Caco-2 (cell line): ENCODE results near the gene PGS1. TPM values are rescaled to one million over a fixed set of nuclear protein-coding genes. Genes with fewer than 3 reads are reported as not detected.

Source experiments
- BruUV-seq: library from RNA; stranded (reverse); fragments of 400-500 nt; replicated peaks from 2 replicates; lab custom pipeline; 2021; lab: Mats Ljungman, UMichigan
- CTCF ChIA-PET: fragments of 300-600 bp; sonication (Branson Sonifier 250); formaldehyde crosslinking; loops from one replicate; lab custom pipeline; 2022; ENCODE audit warnings: antibody characterized with exemption; lab: Charles Lee
- POLR2A ChIA-PET: fragments of 300-600 bp; sonication (Branson Sonifier 250); formaldehyde crosslinking; loops from one replicate; lab custom pipeline; 2022; ENCODE audit warnings: antibody characterized with exemption; lab: Charles Lee
- DNase-seq, 2 experiments: peaks; one replicate each; pipeline versions ENCODE4 v3.0.0 to v3.0.0-alpha.2; 2020 to 2022
- H3K27me3 ChIP-seq: replicated peaks from 2 replicates; pipeline ENCODE4 v1.6.0; 2011; ENCODE audit warnings: low read length; ENCODE audit not compliant: control insufficient read depth, insufficient read depth
- H3K36me3 ChIP-seq: 2 replicates; pipeline ENCODE4 v1.5.1; 2011; ENCODE audit warnings: low read length; ENCODE audit not compliant: control insufficient read depth, insufficient read depth
- H3K4me1 ChIP-seq: fragments of 250-450 bp; sonication (Bioruptor Pico); 2 replicates; pipeline ENCODE4 v1.5.1; 2020; ENCODE audit warnings: mild to moderate bottlenecking
- H3K4me3 ChIP-seq: 2 replicates; pipeline ENCODE4 v1.5.1; 2011; ENCODE audit warnings: low read depth, mild to moderate bottlenecking, control low read depth, low read length
- H3K9me3 ChIP-seq: fragments of 250-450 bp; sonication (Bioruptor Pico); 2 replicates; pipeline ENCODE4 v1.5.1; 2020; ENCODE audit warnings: mild to moderate bottlenecking, moderate library complexity
- H3K27ac Mint-ChIP-seq: one replicate; pipeline ENCODE4 v1.8.0; 2022; ENCODE audit warnings: mixed read lengths; ENCODE audit not compliant: unreplicated experiment
- H3K27me3 Mint-ChIP-seq: one replicate; pipeline ENCODE4 v1.8.0; 2022; ENCODE audit warnings: mixed read lengths; ENCODE audit not compliant: insufficient read depth, unreplicated experiment
- H3K36me3 Mint-ChIP-seq: one replicate; pipeline ENCODE4 v1.8.0; 2022; ENCODE audit warnings: mild to moderate bottlenecking, mixed read lengths; ENCODE audit not compliant: insufficient read depth, unreplicated experiment
- H3K4me1 Mint-ChIP-seq: one replicate; pipeline ENCODE4 v1.8.0; 2022; ENCODE audit warnings: low read depth, mixed read lengths; ENCODE audit not compliant: unreplicated experiment
- H3K4me3 Mint-ChIP-seq: one replicate; pipeline ENCODE4 v1.8.0; 2022; ENCODE audit warnings: mild to moderate bottlenecking, moderate library complexity, mixed read lengths; ENCODE audit not compliant: unreplicated experiment
- H3K9me3 Mint-ChIP-seq: one replicate; pipeline ENCODE4 v1.8.0; 2022; ENCODE audit warnings: mixed read lengths; ENCODE audit not compliant: unreplicated experiment
- CTCF ChIP-seq, 2 experiments: fragments of 200-600 bp in 1 of 2; IDR thresholded peaks; 1 replicate in 1 of 2; 2 replicates in 1 of 2; pipeline versions ENCODE4 v1.5.1 to v1.8.0; 2011 to 2022; ENCODE audit warnings: antibody characterized with exemption in 1 of 2, control low read depth in 1 of 2, inconsistent platforms in 1 of 2, low read depth in 1 of 2, low read length in 1 of 2, mild to moderate bottlenecking in 1 of 2, moderate library complexity in 1 of 2; ENCODE audit not compliant: insufficient read depth in 1 of 2, severe bottlenecking in 1 of 2, unreplicated experiment in 1 of 2
- intact Hi-C: fragments of 100-400 bp; cut with micrococcal nuclease; formaldehyde crosslinking; loops from one replicate; pipeline ENCODE4 v1.10.0; 2022; ENCODE audit not compliant: unreplicated experiment
- total RNA-seq: library from RNA; stranded (reverse); gene quantifications from 2 replicates; pipeline ENCODE4 v1.2.3, GENCODE V29; 2022

Gene PGS1
- total RNA-seq, 1 experiment from 2014 or later = 54.1 TPM

DNA sequence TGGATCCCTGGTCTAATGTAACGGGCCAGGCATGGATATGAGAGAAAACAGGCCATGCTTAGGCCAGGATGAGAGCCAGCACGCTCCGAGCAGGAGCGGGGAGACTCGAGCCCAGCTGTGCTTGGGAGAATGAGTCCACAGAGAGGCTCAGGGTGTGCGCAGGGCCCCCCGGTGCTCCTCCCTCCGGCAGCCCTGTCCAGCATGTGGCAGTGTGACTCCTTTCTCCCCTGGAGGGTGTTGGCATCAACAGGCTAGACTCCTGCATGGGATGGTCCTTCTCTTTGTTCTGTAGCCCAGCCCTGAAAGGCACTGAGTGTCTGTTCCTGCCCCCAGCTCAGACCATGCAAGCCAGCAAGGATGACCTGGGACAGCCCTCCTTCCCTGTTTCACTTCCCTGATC lies 23.4 kb downstream of the PGS1 start:
- H3K9me3 Mint-ChIP-seq = no peaks in the 10 kb centered on the region
- H3K4me3 ChIP-seq = no peak overlapping the region
- CTCF ChIA-PET = interaction anchor here (1.2 kb wide), 1 partner anchor 20 kb away, joined by 4 read pairs; no protein-coding TSS in a partner anchor
- H3K36me3 ChIP-seq = peaks cover 8% of the 10 kb centered on the region
- no peaks in the 10 kb centered on the region for H3K27me3 ChIP-seq
- no peaks in the 10 kb centered on the region for H3K27me3 Mint-ChIP-seq
- no peak overlapping the region for H3K27ac Mint-ChIP-seq
- peaks cover 88% of the 10 kb centered on the region for H3K36me3 Mint-ChIP-seq
- no peak for DNase-seq
- TF ChIP-seq CTCF (IDR thresholded peaks at IDR 0.05; ENCODE audit: insufficient read depth in 1 of 2, low read depth in 1 of 2, low read length in 1 of 2, severe bottlenecking in 1 of 2, unreplicated experiment in 1 of 2) = no peak
- BruUV-seq = no TSS peak
- no peak overlapping the region for H3K4me3 Mint-ChIP-seq
- POLR2A ChIA-PET = interaction anchor here (0.6 kb wide), 1 partner anchor 9 kb away, joined by 7 read pairs; no protein-coding TSS in a partner anchor
- H3K4me1 ChIP-seq = no peaks in the 10 kb centered on the region
- intact Hi-C loops = no loop called here
- no peaks in the 10 kb centered on the region for H3K9me3 ChIP-seq
- peaks cover 10% of the 10 kb centered on the region for H3K4me1 Mint-ChIP-seq

GRCh38 chr17:78403822-78404221 lies 25.4 kb downstream of the PGS1 start:
- no peak for TF ChIP-seq CTCF (IDR thresholded peaks at IDR 0.05; ENCODE audit: insufficient read depth in 1 of 2, low read depth in 1 of 2, low read length in 1 of 2, severe bottlenecking in 1 of 2, unreplicated experiment in 1 of 2)
- H3K4me3 ChIP-seq = no peak overlapping the region
- BruUV-seq = no TSS peak
- H3K27me3 Mint-ChIP-seq = no peaks in the 10 kb centered on the region
- no peaks in the 10 kb centered on the region for H3K27me3 ChIP-seq
- CTCF ChIA-PET = no interaction called here
- DNase-seq = no peak
- no peak overlapping the region for H3K27ac Mint-ChIP-seq
- H3K9me3 Mint-ChIP-seq = no peaks in the 10 kb centered on the region
- H3K36me3 ChIP-seq = peaks cover 7% of the 10 kb centered on the region
- intact Hi-C loops = no loop called here
- H3K4me1 ChIP-seq = peaks cover 15% of the 10 kb centered on the region
- no peak overlapping the region for H3K4me3 Mint-ChIP-seq
- POLR2A ChIA-PET = interaction anchor here (0.6 kb wide), 1 partner anchor 90 kb away, joined by 3 read pairs; no protein-coding TSS in a partner anchor
- H3K9me3 ChIP-seq = no peaks in the 10 kb centered on the region
- peaks cover 12% of the 10 kb centered on the region for H3K4me1 Mint-ChIP-seq
- peaks cover 86% of the 10 kb centered on the region for H3K36me3 Mint-ChIP-seq

- H3K36me3 ChIP-seq = peaks cover 7% of the 10 kb centered on the region
- no TSS peak for BruUV-seq
- CTCF ChIA-PET = interaction anchor here (0.7 kb wide), 1 partner anchor 15 kb away, joined by 3 read pairs; no protein-coding TSS in a partner anchor
Observed at GRCh38 chr17:78406396-78406795, 27.9 kb downstream of the PGS1 start.

More at GRCh38 chr17:78406396-78406795, 27.9 kb downstream of the PGS1 start:
- Mint-ChIP-seq H3K27ac (no peak overlapping the region), H3K27me3 (no peaks in the 10 kb centered on the region), H3K4me1 (peaks cover 29% of the 10 kb centered on the region), H3K36me3 (peaks cover 85% of the 10 kb centered on the region), H3K4me3 (no peak overlapping the region), H3K9me3 (no peaks in the 10 kb centered on the region)
- no peak for TF ChIP-seq CTCF (IDR thresholded peaks at IDR 0.05; ENCODE audit: insufficient read depth in 1 of 2, low read depth in 1 of 2, low read length in 1 of 2, severe bottlenecking in 1 of 2, unreplicated experiment in 1 of 2)
- POLR2A ChIA-PET = no interaction called here
- Histone ChIP-seq H3K4me1 (peaks cover 37% of the 10 kb centered on the region), H3K9me3 (no peaks in the 10 kb centered on the region), H3K27me3 (no peaks in the 10 kb centered on the region), H3K4me3 (no peak overlapping the region)
- intact Hi-C loops = no loop called here
- DNase-seq = no peak
